DND-41 (cell line): ENCODE data around the gene LAMA4.

Experiments
- ATAC-seq: fragments of 200-7000 bp; cut with Tn5 transposase; 3 replicates; pipeline ENCODE4 v1.9.1; 2021; ENCODE audit warnings: low read depth; ENCODE audit not compliant: insufficient read depth
- DNase-seq: peaks from one replicate; pipeline ENCODE4 v3.0.0-alpha.2; 2020
- H2AFZ ChIP-seq: 2 replicates; pipeline ENCODE4 v1.6.0; 2012; ENCODE audit warnings: low read depth, low read length
- H3K27ac ChIP-seq: 2 replicates; pipeline ENCODE4 v1.5.1; 2012; ENCODE audit warnings: low read length, inconsistent platforms
- H3K27me3 ChIP-seq: fragments of 200-600 bp; sonication (generic); 2 replicates; pipeline ENCODE4 v1.6.0; 2012; ENCODE audit warnings: low read length, mild to moderate bottlenecking, inconsistent platforms; ENCODE audit not compliant: insufficient read depth, poor library complexity
- H3K36me3 ChIP-seq: 2 replicates; pipeline ENCODE4 v1.5.1; 2012; ENCODE audit warnings: low read length, inconsistent platforms; ENCODE audit not compliant: insufficient read depth
- H3K4me1 ChIP-seq: 2 replicates; pipeline ENCODE4 v1.5.1; 2012; ENCODE audit warnings: mild to moderate bottlenecking, low read length; ENCODE audit not compliant: insufficient read depth
- H3K4me2 ChIP-seq: 2 replicates; pipeline ENCODE4 v1.6.0; 2012; ENCODE audit warnings: mild to moderate bottlenecking, moderate library complexity, low read length, inconsistent platforms; ENCODE audit not compliant: insufficient read depth
- H3K4me3 ChIP-seq, 2 experiments: fragments of 200-600 bp in 1 of 2; shearing (Covaris generic) in 1 of 2; 2 replicates each; pipeline ENCODE4 v1.5.1; 2012 to 2016; ENCODE audit warnings: inconsistent platforms in 2 of 2, low read length in 2 of 2, mild to moderate bottlenecking in 2 of 2, low read depth in 1 of 2, moderate library complexity in 1 of 2
- H3K79me2 ChIP-seq: 2 replicates; pipeline ENCODE4 v1.6.0; 2012; ENCODE audit warnings: low read length, inconsistent platforms; ENCODE audit not compliant: insufficient read depth
- H3K9ac ChIP-seq: 2 replicates; pipeline ENCODE4 v1.6.0; 2012; ENCODE audit warnings: low read depth, mild to moderate bottlenecking, inconsistent platforms, low read length, moderate library complexity
- H3K9me3 ChIP-seq: 2 replicates; pipeline ENCODE4 v1.5.1; 2012; ENCODE audit warnings: low read length, moderate library complexity, mild to moderate bottlenecking, inconsistent platforms; ENCODE audit not compliant: insufficient read depth, severe bottlenecking
- H4K20me1 ChIP-seq: 2 replicates; pipeline ENCODE4 v1.6.0; 2012; ENCODE audit warnings: low read length; ENCODE audit not compliant: insufficient read depth
- EZH2 ChIP-seq: IDR thresholded peaks from 3 replicates; pipeline ENCODE4 v1.6.1; 2012; ENCODE audit warnings: borderline replicate concordance, low read depth, mild to moderate bottlenecking, moderate library complexity, low read length, inconsistent platforms; ENCODE audit not compliant: severe bottlenecking
- TF ChIP-seq, protein P1 (sequence below): IDR thresholded peaks from 2 replicates; pipeline ENCODE4 v1.5.1; 2012; ENCODE audit warnings: borderline replicate concordance, low read length, moderate library complexity, mild to moderate bottlenecking; ENCODE audit not compliant: poor library complexity, severe bottlenecking; ENCODE audit errors: extremely low read depth

Gene LAMA4

DNA sequence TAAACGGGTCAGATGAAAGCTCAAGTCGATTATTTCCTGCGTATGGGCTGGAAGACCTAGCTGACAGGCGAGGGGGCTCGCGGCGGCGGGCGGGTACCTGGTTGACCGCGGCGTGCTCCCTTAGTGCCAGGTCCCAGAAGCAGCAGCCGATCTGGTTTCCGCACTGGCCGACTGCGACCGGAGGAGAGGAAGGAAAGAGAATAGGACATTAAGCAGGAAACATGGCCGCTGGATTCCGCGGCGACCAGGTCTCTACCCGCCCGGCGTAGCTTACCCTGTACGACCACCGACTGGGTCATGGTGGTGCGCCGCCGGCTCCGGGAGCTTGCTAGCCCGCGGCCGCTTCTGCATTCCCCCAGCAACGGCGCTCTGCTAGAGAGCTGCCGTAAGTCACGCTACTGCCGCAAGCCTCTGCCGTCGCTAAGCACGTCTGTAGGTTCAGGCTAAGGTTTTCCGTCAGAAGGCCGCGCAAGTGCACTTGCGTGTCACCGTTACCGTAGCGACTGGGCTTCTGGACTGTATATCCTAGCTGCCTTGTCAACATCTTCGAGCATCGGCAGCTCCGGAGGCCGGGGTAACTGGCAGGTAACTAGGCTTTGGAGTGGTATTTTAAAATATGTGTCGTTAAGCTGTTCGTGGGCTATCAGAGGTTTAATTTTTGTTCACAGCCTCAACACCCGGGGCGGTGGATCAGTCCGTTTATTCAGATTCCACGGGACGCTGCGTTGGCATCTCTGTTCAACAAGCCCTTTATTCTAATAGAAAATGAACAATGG is 167.0 kb downstream of the LAMA4 start, which contains the start of the genes FAM229B and TUBE1:
Gene FAM229B, plus strand, starts transcription at position 456 of the 776 bp plus-strand sequence. CDS start 11,693 bp downstream, outside the sequence.
Gene TUBE1, minus strand, starts transcription at position 347 of the 776 bp plus-strand sequence. Its CDS starts 48 bp downstream, at position 299.
- H3K4me1 ChIP-seq, result peaks cover 32% of the 10 kb centered on the region
- H2AFZ ChIP-seq, result peak within 1 kb of the TSS; percentile 87
- ATAC-seq (peak; percentile 92), DNase-seq (peak; percentile 93)
- peak within 1 kb of the TSS; percentile 74 for H3K4me2 ChIP-seq
- H3K9me3 ChIP-seq, result no peaks in the 10 kb centered on the region
- peaks cover 21% of the 10 kb centered on the region for H3K36me3 ChIP-seq
- H3K27me3 ChIP-seq, result no peaks in the 10 kb centered on the region
- H3K79me2 ChIP-seq, result peaks cover 6% of the 10 kb centered on the region
- H3K4me3 ChIP-seq, result peak within 1 kb of the TSS; percentile 75 to 81
- no peak for TF ChIP-seq EZH2
- TF ChIP-seq, protein P1, sequence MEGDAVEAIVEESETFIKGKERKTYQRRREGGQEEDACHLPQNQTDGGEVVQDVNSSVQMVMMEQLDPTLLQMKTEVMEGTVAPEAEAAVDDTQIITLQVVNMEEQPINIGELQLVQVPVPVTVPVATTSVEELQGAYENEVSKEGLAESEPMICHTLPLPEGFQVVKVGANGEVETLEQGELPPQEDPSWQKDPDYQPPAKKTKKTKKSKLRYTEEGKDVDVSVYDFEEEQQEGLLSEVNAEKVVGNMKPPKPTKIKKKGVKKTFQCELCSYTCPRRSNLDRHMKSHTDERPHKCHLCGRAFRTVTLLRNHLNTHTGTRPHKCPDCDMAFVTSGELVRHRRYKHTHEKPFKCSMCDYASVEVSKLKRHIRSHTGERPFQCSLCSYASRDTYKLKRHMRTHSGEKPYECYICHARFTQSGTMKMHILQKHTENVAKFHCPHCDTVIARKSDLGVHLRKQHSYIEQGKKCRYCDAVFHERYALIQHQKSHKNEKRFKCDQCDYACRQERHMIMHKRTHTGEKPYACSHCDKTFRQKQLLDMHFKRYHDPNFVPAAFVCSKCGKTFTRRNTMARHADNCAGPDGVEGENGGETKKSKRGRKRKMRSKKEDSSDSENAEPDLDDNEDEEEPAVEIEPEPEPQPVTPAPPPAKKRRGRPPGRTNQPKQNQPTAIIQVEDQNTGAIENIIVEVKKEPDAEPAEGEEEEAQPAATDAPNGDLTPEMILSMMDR, result peak; percentile 31
- no peaks in the 10 kb centered on the region for H4K20me1 ChIP-seq
- H3K27ac ChIP-seq, result peak within 1 kb of the TSS; percentile 72
- peak within 1 kb of the TSS; percentile 73 for H3K9ac ChIP-seq

DNA sequence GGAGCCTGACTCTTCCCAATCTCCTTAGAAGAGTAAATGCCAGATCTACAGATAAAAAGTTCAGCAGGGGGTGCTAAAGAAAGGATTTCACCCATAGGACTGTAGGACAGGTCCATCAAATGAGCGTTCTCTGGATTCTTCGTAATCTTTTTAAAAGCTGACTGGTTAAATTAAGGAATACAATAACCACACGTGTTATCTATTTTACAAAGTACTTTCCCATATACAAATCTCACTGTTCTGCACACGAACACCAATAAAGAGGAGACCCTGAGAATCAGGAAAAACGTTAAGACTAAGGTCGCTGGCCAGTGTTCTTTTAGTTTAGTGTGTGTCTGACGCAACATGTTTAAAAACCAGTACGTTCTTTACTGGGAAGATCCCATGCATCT is 167.6 kb downstream of the LAMA4 start:
- no peak for DNase-seq

DNA sequence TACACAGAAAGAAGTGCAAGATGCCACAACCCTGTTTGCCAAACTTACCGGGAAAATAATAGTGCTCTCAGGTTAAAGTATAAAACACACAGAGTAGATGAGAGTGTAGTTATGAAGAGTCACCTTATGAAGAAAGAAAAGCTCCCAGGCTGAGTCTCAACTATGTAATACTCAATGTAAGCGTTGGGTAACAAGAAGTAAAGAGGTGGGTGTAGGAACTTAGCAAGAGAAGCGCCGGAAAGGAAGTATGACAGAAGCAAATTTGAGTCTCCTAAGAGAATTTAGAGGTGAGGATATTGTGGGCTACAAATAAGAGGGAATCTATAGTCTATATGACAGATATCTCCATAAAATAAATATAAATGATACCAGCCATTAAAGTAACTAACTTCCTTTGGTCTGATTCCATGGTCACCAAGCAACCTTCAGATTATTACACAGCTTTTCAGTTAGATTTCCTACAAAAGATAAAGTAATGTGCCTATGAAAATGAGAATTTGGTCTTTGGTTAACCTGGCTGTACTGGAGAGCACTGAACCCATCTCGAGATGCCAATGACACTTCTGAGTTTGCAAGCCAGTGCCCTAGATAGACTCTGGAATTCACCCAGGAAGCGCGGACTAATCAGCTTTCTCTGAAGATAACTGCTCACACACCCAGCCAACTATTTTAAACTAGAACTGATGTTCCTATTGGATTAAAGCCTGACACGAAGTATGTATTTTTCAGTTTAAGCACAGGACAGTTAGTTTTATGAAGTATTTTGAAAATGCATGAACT is 168.9 kb downstream of the LAMA4 start:
- Histone ChIP-seq H3K27ac (no peak overlapping the region), H3K9ac (no peak overlapping the region), H3K27me3 (no peaks in the 10 kb centered on the region), H4K20me1 (no peaks in the 10 kb centered on the region), H3K79me2 (peaks cover 6% of the 10 kb centered on the region), H3K9me3 (no peaks in the 10 kb centered on the region), H3K4me1 (peaks cover 32% of the 10 kb centered on the region), H3K4me3 (no peak overlapping the region; a peak in 1 of 4 replicates), H3K4me2 (peak overlapping the region; percentile 74; the same call in 1 of the 2 replicates), H2AFZ (no peak overlapping the region), H3K36me3 (peaks cover 28% of the 10 kb centered on the region)
- TF ChIP-seq EZH2, result no peak
- TF ChIP-seq, protein P1, result no peak
- ATAC-seq (no peak), DNase-seq (no peak)

More for the DNA sequence above, 167.6 kb downstream of the LAMA4 start:
- peak overlapping the region; percentile 87 for H2AFZ ChIP-seq
- H3K4me1 ChIP-seq, result peaks cover 32% of the 10 kb centered on the region
- H3K4me3 ChIP-seq, result peak overlapping the region; percentile 75 to 81
- no peaks in the 10 kb centered on the region for H3K9me3 ChIP-seq
- ATAC-seq, result peak; percentile 34
- TF ChIP-seq, protein P1, result peak; percentile 39
- TF ChIP-seq EZH2, result no peak
- peak overlapping the region; percentile 74 for H3K4me2 ChIP-seq
- H4K20me1 ChIP-seq, result no peaks in the 10 kb centered on the region
- no peaks in the 10 kb centered on the region for H3K27me3 ChIP-seq
- peaks cover 21% of the 10 kb centered on the region for H3K36me3 ChIP-seq
- H3K79me2 ChIP-seq, result peaks cover 6% of the 10 kb centered on the region
- peak overlapping the region; percentile 72 for H3K27ac ChIP-seq
- peak overlapping the region; percentile 73 for H3K9ac ChIP-seq
